GM19452 (cell line): ENCODE results near the gene PSMC3IP.
"Not testable (repeated sequence)": the region's sequence is repeated elsewhere in the genome, so short reads cannot be mapped to it uniquely, and the experiment has no call there.

Experiments
- ATAC-seq: cut with Tn5 transposase; IDR thresholded peaks from one replicate; pipeline ENCODE4 v1.9.1; 2021; ENCODE audit not compliant: unreplicated experiment

The PSMC3IP gene

DNA sequence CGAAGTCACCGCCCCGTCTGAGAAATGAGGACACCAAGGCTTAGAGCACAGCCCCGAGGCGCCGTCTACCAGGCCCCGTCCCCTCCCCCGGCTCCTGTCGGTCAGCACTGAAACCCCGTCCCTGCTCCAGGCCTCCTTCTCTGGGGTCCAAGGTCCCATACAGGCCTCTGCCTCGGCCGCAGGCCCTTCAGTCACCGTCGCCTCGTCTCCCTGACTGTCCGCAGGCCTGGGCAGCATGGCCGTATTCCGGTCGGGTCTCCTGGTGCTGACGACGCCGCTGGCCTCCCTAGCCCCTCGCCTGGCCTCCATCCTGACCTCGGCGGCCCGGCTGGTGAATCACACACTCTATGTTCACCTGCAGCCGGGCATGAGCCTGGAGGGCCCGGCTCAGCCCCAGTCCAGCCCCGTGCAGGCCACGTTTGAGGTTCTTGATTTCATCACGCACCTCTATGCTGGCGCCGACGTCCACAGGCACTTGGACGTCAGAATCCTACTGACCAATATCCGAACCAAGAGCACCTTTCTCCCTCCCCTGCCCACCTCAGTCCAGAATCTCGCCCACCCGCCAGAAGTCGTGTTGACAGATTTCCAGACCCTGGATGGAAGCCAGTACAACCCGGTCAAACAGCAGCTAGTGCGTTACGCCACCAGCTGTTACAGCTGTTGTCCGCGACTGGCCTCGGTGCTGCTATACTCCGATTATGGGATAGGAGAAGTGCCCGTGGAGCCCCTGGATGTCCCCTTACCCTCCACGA, 15.0 kb downstream of the PSMC3IP start:
- ATAC-seq, result no peak

DNA sequence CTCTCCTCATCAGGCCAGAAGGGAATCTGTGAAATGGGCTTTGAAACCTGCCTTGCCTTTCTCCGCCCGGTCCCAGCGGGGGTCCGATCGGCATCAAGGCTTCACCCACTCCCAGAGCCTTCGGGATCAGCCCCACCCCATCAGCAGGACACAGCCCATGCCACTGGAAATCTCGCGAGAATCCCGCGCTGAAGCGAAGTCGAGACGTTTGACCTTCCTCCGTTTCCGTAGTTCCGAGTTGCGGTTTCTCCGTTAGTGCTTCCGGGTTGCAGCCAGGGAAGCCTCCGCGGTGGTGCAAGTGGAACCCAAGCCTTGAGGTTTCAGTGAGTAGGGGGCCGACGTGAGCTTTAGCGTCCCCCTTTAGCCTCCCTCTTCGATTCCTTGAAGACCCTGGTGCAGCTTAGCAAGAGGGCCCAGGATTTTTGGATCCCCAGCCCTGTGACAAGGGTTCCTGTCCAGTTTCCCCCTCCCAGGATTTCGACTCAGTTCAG, 15.6 kb downstream of the PSMC3IP start, which contains the start of gene COASY:
Gene COASY (plus strand): TSS at position 252 of the 491 bp plus-strand sequence. CDS start 475 bp downstream, outside the sequence.
- ATAC-seq, result peak; percentile 56

DNA sequence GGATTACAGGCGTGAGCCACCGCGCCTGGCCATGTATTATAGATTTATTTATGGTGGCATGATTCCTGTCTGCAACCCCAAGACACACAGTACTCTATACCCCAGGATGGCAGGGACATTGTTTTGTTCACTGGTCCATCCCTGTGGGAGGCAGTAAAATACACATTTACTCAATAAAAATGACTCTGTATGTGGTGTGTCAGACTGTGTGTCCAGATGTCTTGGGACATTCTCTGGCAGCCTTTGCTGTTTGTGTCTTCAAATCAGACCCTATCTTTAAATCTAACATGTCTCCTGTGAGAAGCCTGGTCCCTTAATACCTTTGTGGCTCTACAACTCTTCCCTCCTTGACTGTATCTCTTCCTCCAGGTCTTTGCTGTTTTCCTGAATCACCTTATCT, 17.3 kb downstream of the PSMC3IP start:
- no peak for ATAC-seq

DNA sequence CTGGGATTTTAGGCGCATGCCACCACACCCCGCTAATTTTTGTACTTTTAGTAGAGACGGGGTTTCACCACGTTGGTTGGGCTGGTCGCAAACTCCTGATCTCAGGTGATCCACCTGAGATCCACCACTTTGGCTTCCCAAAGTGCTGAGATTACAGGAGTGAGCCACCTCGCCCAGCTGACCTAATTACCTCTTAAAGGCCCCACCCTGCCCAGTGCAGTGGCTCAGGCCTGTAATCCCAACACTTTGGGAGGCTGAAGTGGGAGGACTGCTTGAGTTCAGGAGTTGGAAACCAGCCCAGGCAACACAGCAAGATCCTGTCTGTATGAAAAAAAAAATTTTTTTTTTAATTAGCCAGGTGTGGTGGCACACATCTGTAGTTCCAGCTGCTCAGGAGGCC, 18.5 kb downstream of the PSMC3IP start:
- ATAC-seq, result no peak

DNA sequence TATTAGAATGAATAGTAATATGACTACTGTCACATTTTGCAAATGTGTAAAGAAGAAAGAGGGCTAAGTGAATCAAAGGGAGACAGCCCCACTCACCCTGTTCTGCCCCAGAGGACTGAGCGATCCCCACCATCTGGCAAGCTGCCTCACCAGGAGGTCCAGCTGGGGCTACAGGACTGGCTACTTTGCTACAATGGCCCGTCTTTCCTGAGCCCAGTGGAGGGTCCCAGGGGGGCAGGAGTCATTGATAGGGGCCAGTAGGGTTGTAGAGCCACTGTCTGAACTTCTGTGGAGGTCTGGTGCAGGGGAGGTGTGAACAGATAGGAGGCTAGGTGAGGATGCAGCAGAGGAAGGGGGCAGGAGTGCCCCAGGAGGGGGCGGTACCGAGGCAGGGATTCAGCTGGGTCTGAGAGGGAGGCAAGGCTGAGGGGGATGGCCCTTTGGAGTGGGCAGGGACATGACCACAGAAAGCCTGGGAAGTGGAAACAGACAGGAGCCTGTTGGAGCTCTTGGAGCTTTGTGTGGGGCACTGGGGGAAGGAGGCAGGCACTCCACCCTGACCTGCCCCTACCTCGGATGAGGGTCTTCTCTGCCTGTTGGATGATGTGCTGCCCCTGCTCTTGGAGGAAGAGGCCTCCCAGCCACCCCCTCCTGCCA, 21.4 kb downstream of the PSMC3IP start:
- ATAC-seq, result not testable (repeated sequence)

DNA sequence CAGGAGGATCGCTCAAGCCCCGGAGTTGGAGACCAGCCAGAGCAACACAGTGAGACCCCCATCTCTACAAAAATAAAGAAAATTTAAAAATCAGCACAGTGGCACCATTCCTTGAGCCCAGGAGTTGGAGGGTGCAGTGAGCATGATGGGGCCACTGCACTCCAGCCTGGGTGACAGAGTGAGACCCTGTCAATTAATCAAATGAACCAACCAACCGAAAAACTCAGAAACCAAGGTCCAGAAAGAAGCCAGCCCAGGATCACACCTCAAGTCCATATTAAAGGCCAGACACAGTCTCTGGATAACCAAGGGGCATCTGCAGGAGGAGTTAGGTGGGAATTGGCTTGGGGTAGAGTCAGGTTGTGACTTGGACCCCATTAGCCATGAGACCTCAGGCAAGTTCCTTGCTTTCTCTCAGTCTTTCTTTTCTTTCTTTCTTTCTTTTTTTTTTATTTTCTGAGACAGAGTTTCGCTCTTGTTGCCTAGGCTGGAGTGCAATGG, 22.4 kb downstream of the PSMC3IP start:
- ATAC-seq, result no peak

DNA sequence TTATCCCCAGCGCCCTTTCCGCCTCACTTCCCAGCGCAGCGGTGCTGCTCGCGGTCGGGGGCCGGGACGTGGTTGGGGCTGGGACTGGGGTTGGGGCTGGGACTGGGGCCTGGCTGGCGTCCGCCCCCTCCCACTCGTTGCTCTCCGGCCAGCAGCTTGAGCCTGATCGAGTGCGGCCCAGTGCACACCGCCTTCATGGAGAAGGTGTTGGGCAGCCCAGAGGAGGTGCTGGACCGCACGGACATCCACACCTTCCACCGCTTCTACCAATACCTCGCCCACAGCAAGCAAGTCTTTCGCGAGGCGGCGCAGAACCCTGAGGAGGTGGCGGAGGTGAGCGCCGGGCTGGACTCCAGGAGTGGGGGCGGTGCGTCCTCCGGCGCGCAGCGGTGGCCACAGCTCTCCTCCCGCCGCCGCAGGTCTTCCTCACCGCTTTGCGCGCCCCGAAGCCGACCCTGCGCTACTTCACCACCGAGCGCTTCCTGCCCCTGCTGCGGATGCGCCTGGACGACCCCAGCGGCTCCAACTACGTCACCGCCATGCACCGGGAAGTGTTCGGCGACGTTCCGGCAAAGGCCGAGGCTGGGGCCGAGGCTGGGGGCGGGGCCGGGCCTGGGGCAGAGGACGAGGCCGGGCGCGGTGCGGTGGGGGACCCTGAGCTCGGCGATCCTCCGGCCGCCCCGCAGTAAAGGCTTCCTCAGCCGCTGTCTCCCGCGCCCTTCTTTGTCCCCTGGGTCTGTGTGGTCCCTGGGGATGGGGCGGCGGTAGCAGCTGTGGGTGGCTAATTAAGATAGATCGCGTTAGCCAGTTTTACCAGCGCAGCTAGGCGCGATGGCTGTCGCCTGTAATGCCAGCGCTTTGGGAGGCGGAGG, 23.0 kb downstream of the PSMC3IP start:
- ATAC-seq, result peak; percentile 79

DNA sequence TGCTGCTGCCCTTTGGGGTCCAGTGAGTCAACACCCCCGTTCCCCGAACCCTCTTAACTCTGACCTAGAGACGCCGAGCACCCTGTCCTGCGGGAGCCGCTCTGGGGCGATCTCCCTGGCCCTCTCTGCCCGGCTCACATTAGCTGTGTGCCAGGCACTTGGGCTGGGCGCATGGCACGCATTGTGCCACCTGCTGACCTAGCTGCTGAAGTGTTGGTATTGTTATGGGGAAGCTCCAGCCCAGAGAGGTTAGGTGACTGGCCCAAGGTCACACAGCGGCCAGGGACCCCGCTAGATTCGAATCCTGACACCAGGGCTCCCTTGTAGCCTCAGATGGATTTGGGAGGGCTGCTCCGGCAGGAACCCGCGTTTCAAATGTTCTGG, 23.7 kb downstream of the PSMC3IP start:
- no peak for ATAC-seq

DNA sequence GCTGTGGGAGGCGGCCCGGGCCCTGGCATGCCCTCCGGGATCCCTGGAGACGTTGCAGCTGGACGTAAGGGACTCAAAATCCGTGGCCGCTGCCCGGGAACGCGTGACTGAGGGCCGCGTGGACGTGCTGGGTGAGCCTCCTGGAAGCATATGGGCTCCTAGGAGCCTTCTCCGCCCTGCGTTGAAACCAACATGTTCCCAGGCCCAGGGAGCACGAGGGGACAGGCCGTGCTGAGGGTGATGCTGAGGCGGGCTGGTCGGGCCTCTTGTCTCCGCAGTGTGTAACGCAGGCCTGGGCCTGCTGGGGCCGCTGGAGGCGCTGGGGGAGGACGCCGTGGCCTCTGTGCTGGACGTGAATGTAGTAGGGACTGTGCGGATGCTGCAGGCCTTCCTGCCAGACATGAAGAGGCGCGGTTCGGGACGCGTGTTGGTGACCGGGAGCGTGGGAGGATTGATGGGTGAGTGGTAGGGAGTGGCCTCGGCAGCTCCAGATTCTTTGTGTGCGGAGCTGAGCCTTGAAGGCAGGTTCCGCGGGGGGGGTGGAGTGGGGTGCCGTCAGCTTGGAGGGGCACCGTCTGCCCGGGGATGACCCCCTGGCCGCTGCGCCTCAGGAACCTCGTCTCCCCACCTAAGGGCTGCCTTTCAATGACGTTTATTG, 24.2 kb downstream of the PSMC3IP start:
- no peak for ATAC-seq

DNA sequence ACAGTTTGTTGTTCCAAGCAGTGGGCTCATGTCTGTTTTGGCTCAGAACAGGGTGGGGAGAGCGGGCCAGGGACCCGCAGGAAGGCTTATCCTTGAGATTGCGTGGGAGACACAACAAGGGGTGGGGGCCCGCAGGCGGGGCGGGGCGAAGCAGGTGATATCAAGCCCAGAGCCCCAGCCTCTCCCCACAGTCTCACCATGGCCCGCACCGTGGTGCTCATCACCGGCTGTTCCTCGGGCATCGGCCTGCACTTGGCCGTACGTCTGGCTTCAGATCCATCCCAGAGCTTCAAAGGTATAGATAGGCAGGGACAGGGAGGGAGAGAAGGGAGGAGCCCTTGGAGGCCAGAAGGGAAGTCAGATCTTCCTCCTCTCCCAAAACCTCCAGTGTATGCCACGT, 24.8 kb downstream of the PSMC3IP start, which contains the start of gene HSD17B1:
Gene HSD17B1 (plus strand): TSS at position 188 of the 400 bp plus-strand sequence. CDS start 11 bp downstream, at position 199.
- not testable (repeated sequence) for ATAC-seq

DNA sequence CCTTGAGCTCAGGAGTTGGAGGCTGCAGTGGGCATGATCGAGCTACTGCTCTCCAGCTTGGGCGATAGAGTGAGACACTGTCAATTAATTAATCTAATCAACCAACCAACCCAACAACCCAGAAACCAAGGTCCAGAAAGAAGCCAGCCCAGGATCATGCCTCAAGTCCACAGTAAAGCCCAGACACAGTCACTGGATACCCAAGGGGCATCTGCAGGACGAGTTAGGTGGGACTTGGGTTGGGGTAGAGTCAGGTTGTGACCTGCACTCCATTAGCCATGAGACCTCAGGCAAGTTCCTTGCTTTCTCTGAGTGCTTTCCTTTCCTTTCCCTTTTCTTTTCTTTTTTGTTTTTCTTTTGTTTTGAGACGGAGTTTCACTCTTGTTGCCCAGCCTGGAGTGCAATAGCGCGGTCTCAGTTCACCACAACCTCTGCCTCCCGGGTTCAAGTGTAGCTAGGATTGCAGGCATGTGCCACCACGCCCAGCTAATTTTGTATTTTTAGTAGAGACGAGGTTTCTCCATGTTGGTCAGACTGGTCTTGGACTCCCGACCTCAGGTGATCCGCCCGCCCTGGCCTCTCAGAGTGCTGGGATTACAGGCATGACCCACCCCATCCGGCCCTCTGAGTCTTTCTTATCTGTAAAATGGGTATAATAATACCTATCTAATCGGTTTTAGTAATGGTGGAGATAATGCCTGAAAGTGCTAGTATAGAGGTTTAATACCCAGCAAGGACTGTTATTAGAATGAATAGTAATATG, 28.4 kb downstream of the PSMC3IP start:
- no peak for ATAC-seq

DNA sequence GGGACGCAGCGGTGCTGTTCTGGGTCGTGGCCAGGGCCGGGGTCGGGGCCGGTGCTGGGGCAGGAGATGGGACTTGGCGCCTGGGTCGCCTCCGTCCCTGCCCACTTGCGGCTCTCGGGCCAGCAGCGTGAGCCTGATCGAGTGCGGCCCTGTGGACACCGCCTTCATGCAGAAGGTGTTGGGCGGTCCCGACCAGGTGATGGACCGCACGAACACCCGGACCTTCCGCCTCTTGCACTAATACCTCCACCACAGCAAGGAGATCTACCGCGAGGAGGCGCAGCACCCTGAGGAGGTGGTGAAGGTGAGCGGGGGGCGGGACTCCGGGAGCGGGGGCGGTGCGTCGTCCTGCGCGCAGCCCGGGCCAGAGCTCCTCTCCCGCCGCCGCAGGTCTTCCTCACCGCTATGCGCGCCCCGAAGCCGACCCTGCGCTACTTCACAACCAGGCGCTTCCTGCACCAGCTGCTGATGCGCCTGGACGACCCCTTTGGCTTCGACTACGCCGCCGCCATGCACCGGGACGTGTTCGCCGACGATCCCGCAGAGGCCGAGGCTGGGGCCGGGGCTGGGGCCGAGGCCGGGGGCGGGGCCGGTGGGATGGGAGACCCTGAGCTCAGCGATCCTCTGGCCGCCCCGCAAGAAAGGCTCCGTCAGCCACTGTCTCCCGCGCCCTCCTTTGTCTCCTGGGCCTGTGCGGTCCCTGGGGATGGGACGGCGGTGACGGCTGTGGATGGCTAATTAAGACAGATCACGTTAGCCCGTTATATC, 29.3 kb downstream of the PSMC3IP start:
- ATAC-seq, result no peak

DNA sequence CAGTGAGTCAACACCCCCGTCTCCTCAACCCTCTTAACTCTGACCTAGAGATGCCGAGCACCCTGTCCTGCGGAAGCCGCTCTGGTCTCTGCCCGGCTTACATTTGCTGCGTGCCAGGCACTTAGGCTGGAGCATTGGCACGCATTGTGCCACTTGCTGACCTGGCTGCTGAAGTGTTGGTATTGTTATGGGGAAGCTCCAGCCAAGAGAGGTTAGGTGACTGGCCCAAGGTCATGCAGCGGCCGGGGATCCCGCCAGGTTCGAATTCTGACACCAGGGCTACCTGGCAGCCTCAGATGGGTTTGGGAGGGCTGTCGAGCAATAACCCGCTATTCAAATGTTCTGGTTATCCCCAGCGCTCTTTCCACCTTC, 29.8 kb downstream of the PSMC3IP start:
- ATAC-seq, result no peak

DNA sequence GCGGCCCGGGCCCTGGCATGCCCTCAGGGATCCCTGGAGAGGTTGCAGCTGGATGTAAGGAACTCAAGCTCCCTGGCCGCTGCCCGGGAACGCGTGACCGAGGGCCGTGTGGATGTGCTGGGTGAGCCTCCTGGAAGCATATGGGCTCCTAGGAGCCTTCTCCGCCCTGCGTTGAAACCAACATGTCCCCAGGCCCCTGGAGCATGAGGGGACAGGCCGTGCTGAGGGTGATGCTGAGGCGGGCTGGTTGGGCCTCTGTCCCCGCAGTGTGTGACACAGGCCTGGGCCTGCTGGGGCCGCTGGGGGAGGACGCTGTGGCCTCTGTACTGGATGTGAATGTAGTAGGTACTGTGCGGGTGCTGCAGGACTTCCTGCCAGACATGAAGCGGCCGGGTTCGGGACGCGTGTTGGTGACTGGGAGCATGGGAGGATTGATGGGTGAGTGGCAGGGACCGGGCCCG, 30.5 kb downstream of the PSMC3IP start:
- no peak for ATAC-seq

DNA sequence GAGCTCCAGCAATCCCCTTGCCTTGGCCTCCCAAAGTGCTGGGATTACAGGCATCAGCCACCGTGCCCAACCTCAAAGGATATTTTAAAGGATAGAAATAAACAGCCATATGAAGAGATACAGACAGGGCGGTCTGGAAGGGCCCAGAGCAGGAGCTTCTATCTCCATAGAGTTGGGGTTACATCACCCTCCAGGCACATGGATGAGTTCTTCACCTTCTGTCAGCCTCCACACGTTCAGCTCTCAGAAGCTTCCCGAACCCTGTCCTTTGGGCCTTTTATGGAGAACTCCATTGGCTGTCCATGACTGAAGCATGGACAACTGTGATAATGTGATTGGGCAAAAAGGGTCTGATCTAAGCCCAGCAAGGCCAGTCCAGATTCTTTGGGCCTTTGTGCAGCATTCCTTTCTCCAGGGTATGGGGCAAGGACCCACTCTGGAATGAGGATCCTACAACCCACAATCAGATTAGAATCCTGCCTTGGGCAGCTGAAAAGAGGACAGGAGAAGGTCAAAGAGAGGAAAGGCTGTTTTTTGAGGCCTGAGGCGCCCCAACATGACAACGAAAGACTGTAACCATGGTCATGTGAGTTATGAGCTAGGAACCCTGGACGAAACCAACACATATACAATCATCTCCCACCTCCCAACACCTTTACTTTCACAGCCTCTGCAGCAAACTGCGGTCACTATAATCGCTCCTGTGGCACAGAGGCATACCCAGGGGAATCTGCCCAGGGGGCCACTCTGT, 31.6 kb downstream of the PSMC3IP start:
- not testable (repeated sequence) for ATAC-seq

DNA sequence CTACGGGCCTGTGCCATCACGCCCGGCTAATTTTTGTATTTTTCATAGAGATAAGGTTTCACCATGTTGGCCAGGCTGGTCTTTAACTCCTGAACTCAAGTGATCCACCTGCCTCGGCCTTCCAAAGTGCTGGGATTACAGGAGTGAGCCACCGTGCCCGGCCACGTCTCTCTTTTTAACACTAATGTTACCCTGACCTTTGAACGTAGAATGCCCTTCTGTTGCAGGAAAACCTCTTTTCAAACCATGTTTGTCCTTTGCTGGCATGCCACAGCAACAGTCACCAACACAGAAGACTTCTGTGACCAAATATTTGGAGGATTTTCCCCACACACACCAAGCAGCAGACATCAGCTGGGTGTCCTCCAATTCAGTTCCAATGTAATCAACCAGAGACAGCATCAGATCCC, 32.6 kb downstream of the PSMC3IP start:
- ATAC-seq, result no peak

DNA sequence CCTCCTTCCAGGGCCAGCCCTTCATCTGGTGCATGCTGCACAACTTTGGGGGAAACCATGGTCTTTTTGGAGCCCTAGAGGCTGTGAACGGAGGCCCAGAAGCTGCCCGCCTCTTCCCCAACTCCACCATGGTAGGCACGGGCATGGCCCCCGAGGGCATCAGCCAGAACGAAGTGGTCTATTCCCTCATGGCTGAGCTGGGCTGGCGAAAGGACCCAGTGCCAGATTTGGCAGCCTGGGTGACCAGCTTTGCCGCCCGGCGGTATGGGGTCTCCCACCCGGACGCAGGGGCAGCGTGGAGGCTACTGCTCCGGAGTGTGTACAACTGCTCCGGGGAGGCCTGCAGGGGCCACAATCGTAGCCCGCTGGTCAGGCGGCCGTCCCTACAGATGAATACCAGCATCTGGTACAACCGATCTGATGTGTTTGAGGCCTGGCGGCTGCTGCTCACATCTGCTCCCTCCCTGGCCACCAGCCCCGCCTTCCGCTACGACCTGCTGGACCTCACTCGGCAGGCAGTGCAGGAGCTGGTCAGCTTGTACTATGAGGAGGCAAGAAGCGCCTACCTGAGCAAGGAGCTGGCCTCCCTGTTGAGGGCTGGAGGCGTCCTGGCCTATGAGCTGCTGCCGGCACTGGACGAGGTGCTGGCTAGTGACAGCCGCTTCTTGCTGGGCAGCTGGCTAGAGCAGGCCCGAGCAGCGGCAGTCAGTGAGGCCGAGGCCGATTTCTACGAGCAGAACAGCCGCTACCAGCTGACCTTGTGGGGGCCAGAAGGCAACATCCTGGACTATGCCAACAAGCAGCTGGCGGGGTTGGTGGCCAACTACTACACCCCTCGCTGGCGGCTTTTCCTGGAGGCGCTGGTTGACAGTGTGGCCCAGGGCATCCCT, 34.1 kb downstream of the PSMC3IP start:
- ATAC-seq, result no peak
